HepG2 (cell line): ENCODE results near the gene CFAP46. TPM values are rescaled to one million over a fixed set of nuclear protein-coding genes. Genes with fewer than 3 reads are reported as not detected.

Experiments used
- ATAC-seq: fragments of 200-7000 bp; cut with Tn5 transposase; 3 replicates; pipeline ENCODE4 v1.9.1; 2020; ENCODE audit warnings: mild to moderate bottlenecking, moderate library complexity
- BruUV-seq: library from RNA; stranded (reverse); fragments of 400-500 nt; replicated peaks from 2 replicates; lab custom pipeline; 2021; lab: Mats Ljungman, UMichigan
- CTCF ChIA-PET: fragments of 300-600 bp; formaldehyde crosslinking; extraction: SDS; loops from one replicate; lab custom pipeline; 2021; ENCODE audit warnings: low total read pairs, inconsistent platforms, low intra/inter-chr PET ratio; lab: Yijun Ruan, JAX
- POLR2A ChIA-PET: fragments of 350-600 bp; sonication (Branson Sonifier 250); formaldehyde crosslinking; loops from one replicate; lab custom pipeline; 2020; ENCODE audit warnings: antibody characterized with exemption, inconsistent platforms; lab: Yijun Ruan, JAX
- DNase-seq: peaks from one replicate; pipeline ENCODE4 v3.0.0-alpha.2; 2015; ENCODE audit warnings: low spot score
- FAIRE-seq: peaks from 3 replicates; lab custom pipeline; 2011; peaks lifted over from hg19 to GRCh38; lab: Jason Lieb, UNC
- H2AFZ ChIP-seq: one replicate; pipeline ENCODE4 v1.6.1; 2011; ENCODE audit warnings: low read length, inconsistent platforms
- H3K27ac ChIP-seq: fragments of 300-600 bp; 3 replicates; pipeline ENCODE4 v1.8.0; 2011; ENCODE audit warnings: mixed run types, mild to moderate bottlenecking, mixed read lengths, low read length, inconsistent platforms; ENCODE audit not compliant: insufficient read depth; ENCODE audit errors: extremely low read length
- H3K27me3 ChIP-seq, 2 experiments: fragments of 200-600 bp in 1 of 2; 2 replicates in 1 of 2; 3 replicates in 1 of 2; pipeline versions ENCODE4 v1.6.0 to v1.8.0; 2011; ENCODE audit warnings: low read length in 2 of 2, mild to moderate bottlenecking in 2 of 2, moderate library complexity in 2 of 2, inconsistent platforms in 1 of 2; ENCODE audit not compliant: insufficient read depth in 2 of 2, control insufficient read depth in 1 of 2
- H3K36me3 ChIP-seq, 2 experiments: fragments of 200-600 bp in 1 of 2; replicated peaks in 1 of 2; 2 replicates in 1 of 2; 3 replicates in 1 of 2; pipeline versions ENCODE4 v1.5.1 to v1.8.0; 2011; ENCODE audit warnings: low read length in 2 of 2, inconsistent platforms in 1 of 2; ENCODE audit not compliant: insufficient read depth in 2 of 2, control insufficient read depth in 1 of 2
- H3K4me1 ChIP-seq: 2 replicates; pipeline ENCODE4 v1.5.1; 2012; ENCODE audit warnings: low read length, inconsistent platforms; ENCODE audit not compliant: insufficient read depth
- H3K4me2 ChIP-seq: 2 replicates; pipeline ENCODE4 v1.6.0; 2011; ENCODE audit warnings: low read depth, low read length, inconsistent platforms
- H3K4me3 ChIP-seq, 3 experiments: fragments of 200-600 bp in 1 of 3; sonication (generic), shearing (Covaris generic) in 1 of 3; replicated peaks in 1 of 3; 2 replicates each; pipeline ENCODE4 v1.5.1; 2011 to 2016; ENCODE audit warnings: low read length in 3 of 3, inconsistent platforms in 2 of 3, low read depth in 2 of 3, mild to moderate bottlenecking in 2 of 3, control low read depth in 1 of 3, mixed read lengths in 1 of 3; ENCODE audit not compliant: insufficient read depth in 1 of 3
- H3K79me2 ChIP-seq: one replicate; pipeline ENCODE4 v1.6.1; 2011; ENCODE audit warnings: low read length, inconsistent platforms; ENCODE audit not compliant: insufficient read depth
- H3K9ac ChIP-seq: 2 replicates; pipeline ENCODE4 v1.6.0; 2011; ENCODE audit warnings: mild to moderate bottlenecking, low read depth, low read length, inconsistent platforms; ENCODE audit not compliant: insufficient read depth
- H3K9me3 ChIP-seq: 2 replicates; pipeline ENCODE4 v1.5.1; 2012; ENCODE audit warnings: mild to moderate bottlenecking, low read length
- H4K20me1 ChIP-seq: 2 replicates; pipeline ENCODE4 v1.6.0; 2011; ENCODE audit warnings: inconsistent platforms, mild to moderate bottlenecking, low read length, moderate library complexity; ENCODE audit not compliant: insufficient read depth
- ATF7 ChIP-seq, 2 experiments: fragments of 450-650 bp in 1 of 2; sonication (generic) in 1 of 2; formaldehyde crosslinking in 1 of 2; IDR thresholded peaks; 2 replicates each; pipeline versions ENCODE4 v1.4.0 to v1.6.1; 2016 to 2020; ENCODE audit warnings: antibody characterized with exemption in 1 of 2, mild to moderate bottlenecking in 1 of 2, missing genetic modification reagents in 1 of 2
- CEBPZ ChIP-seq: IDR thresholded peaks from 2 replicates; pipeline ENCODE4 v1.6.1; 2012; ENCODE audit warnings: low read length, improper control_type of control experiment
- CENPBD1 ChIP-seq: sonication (generic); formaldehyde crosslinking; IDR thresholded peaks from 2 replicates; pipeline ENCODE4 v1.8.0; 2022; ENCODE audit warnings: missing genetic modification reagents, low read depth, mild to moderate bottlenecking, borderline replicate concordance
- EZH2 ChIP-seq: conservative IDR thresholded peaks from 2 replicates; pipeline ENCODE4 v1.6.1; 2012; ENCODE audit warnings: mild to moderate bottlenecking, low read depth, low read length, moderate library complexity
- GPN1 ChIP-seq: sonication (generic); formaldehyde crosslinking; IDR thresholded peaks from 2 replicates; pipeline ENCODE4 v1.5.1; 2020; ENCODE audit warnings: missing genetic modification reagents, borderline replicate concordance
- ZBTB20 ChIP-seq: sonication (generic); formaldehyde crosslinking; IDR thresholded peaks from 2 replicates; pipeline ENCODE4 v1.8.1; 2023; ENCODE audit warnings: missing genetic modification reagents, low read depth, mild to moderate bottlenecking, borderline replicate concordance
- ZNF10 ChIP-seq: sonication (generic); formaldehyde crosslinking; IDR thresholded peaks from 2 replicates; pipeline ENCODE4 v1.4.0; 2020; ENCODE audit warnings: mild to moderate bottlenecking, low read depth, missing genetic modification reagents, borderline replicate concordance
- ZNF18 ChIP-seq: sonication (generic); formaldehyde crosslinking; IDR thresholded peaks from 2 replicates; pipeline ENCODE4 v1.8.0; 2022; ENCODE audit warnings: mild to moderate bottlenecking, missing genetic modification reagents; ENCODE audit not compliant: insufficient replicate concordance
- ZNF296 ChIP-seq: sonication (generic); formaldehyde crosslinking; conservative IDR thresholded peaks from 2 replicates; pipeline ENCODE4 v1.5.0; 2020; ENCODE audit warnings: mild to moderate bottlenecking, missing genetic modification reagents
- ZNF503 ChIP-seq: sonication (generic); formaldehyde crosslinking; IDR thresholded peaks from 2 replicates; pipeline ENCODE4 v1.4.0; 2020; ENCODE audit warnings: missing genetic modification reagents
- WGBS: methylation state at CpG from one replicate; pipeline ENCODE4 v1.1.6; 2017; ENCODE audit warnings: low lambda C conversion rate; 5-methylcytosine and 5-hydroxymethylcytosine counted together
- in situ Hi-C: cut with HindIII; loops from 2 replicates; pipeline ENCODE4 v1.10.0; 2017; ENCODE audit warnings: low pct_unique_long_range_greater_than_20kb; ENCODE audit not compliant: extremely low pct_ligation_motif_present
- intact Hi-C: fragments of 100-400 bp; cut with micrococcal nuclease; formaldehyde crosslinking; loops from one replicate; pipeline ENCODE4 v1.10.0; 2022; ENCODE audit not compliant: unreplicated experiment
- polyA plus RNA-seq, 8 experiments: library from polyadenylated mRNA; depleted of rRNA in 3 of 8; stranded (reverse) in 7 of 8; unstranded in 1 of 8; fragments of >200 nt; fragmentation: Illumina TruSeq in 4 of 8; extraction: Trizol in 4 of 8; gene quantifications; 2 replicates each; pipeline versions ENCODE4 v1.2.1 to v1.2.3, GENCODE V29; 2011 to 2016; ENCODE audit warnings: low read depth in 4 of 8, missing spikeins in 1 of 8, mixed read lengths in 1 of 8; ENCODE audit not compliant: insufficient read depth in 1 of 8
- total RNA-seq, 5 experiments: library from RNA; depleted of rRNA; stranded (reverse); fragments of >200 nt; fragmentation: Illumina TruSeq; extraction: Trizol; gene quantifications; 2 replicates each; pipeline ENCODE4 v1.2.3, GENCODE V29; 2016; ENCODE audit warnings: low read depth in 1 of 5

The CFAP46 gene
- total and polyA plus RNA-seq, 2 of the 13 experiments (the other 11 are each of a cell fraction or from before 2014, with no cell fraction given), result 0.24 to 0.84 TPM

GRCh38 chr10:132982301-132982989 lies 40.1 kb upstream of the CFAP46 start (continued):
- no peak for TF ChIP-seq CEBPZ
- 0 out of 2 replicates have a peak, but pooled peaks have one; percentile 28 for TF ChIP-seq ATF7 (IDR thresholded peaks at IDR 0.05)
- no peak for TF ChIP-seq ATF7 (CRISPR knock-in tag; IDR thresholded peaks at IDR 0.05)
- TF ChIP-seq CENPBD1, result no peak

GRCh38 chr10:132981746-132982145 lies 39.4 kb upstream of the CFAP46 start:
- Histone ChIP-seq H2AFZ (no peak overlapping the region), H3K9me3 (no peaks in the 10 kb centered on the region), H3K36me3 (no peaks in the 10 kb centered on the region), H3K4me3 (no peak overlapping the region), H3K4me2 (no peak overlapping the region), H4K20me1 (0 out of 2 replicates have a peak, but pooled peaks cover 9% of the 10 kb centered on the region), H3K79me2 (no peaks in the 10 kb centered on the region), H3K27ac (no peak overlapping the region), H3K9ac (no peak overlapping the region), H3K4me1 (no peaks in the 10 kb centered on the region), H3K27me3 (peaks cover 12 to 64% of the 10 kb centered on the region in 2 experiments; a peak in 4 of 5 replicates)
- no TSS peak for BruUV-seq
- FAIRE-seq (no peak), ATAC-seq (no peak), DNase-seq (no peak)
- ChIA-PET POLR2A (no interaction called here), CTCF (no interaction called here)
- intact Hi-C loops (no loop called here), in situ Hi-C loops (no loop called here)
- WGBS, result 37% methylated on average over 17 of the region's 21 CpGs
- TF ChIP-seq ZBTB20 (CRISPR knock-in tag), result no peak
- TF ChIP-seq ZNF10 (CRISPR knock-in tag), result no peak
- TF ChIP-seq EZH2, result no peak
- TF ChIP-seq ZNF18, result no peak
- TF ChIP-seq GPN1 (CRISPR knock-in tag), result no peak
- TF ChIP-seq ZNF296, result no peak
- no peak for TF ChIP-seq ZNF503 (CRISPR knock-in tag)
